Lower leg skin (tissue), 4 donors: ENCODE data around the gene CALY. TPM values are rescaled to one million over a fixed set of nuclear protein-coding genes. Genes with fewer than 3 reads are reported as not detected.

Source experiments
- DNase-seq, 2 donors: peaks; one replicate each; pipeline ENCODE4 v3.0.0-alpha.2; 2019; ENCODE audit warnings: low spot score in 2 of 2
- H3K4me3 ChIP-seq: fragments of 200-600 bp; sonication (generic); 2 replicates; pipeline ENCODE4 v1.5.1; 2017; ENCODE audit warnings: mild to moderate bottlenecking, low read depth; ENCODE audit not compliant: poor library complexity, severe bottlenecking
- POLR2A ChIP-seq, 2 donors: fragments of 450-650 bp; IDR thresholded peaks; one replicate each; pipeline ENCODE4 v1.6.1; 2016 to 2017; ENCODE audit warnings: antibody characterized with exemption in 2 of 2, mild to moderate bottlenecking in 1 of 2, moderate library complexity in 1 of 2
- WGBS, 2 donors: methylation state at CpG; one replicate each; pipeline ENCODE4 v1.1.5; 2018; 5-methylcytosine and 5-hydroxymethylcytosine counted together
- intact Hi-C: fragments of 100-400 bp; cut with DNase I; formaldehyde crosslinking; loops from one replicate; pipeline ENCODE4 v1.15.0; 2023; ENCODE audit warnings: low total_unique reads
- total RNA-seq, 4 donors: library from RNA; depleted of rRNA; stranded (reverse); fragments of >200 nt; gene quantifications; one replicate each; pipeline ENCODE4 v1.1.0, GENCODE V29; 2016
- TF ChIP-seq, protein P1 (sequence below), 3 donors: fragments of 450-650 bp; IDR thresholded peaks; one replicate each; pipeline ENCODE4 v1.5.1; 2016; ENCODE audit warnings: antibody characterized with exemption in 3 of 3, mild to moderate bottlenecking in 3 of 3, moderate library complexity in 2 of 3

Gene CALY
- total RNA-seq, 4 donors from 2014 or later = not detected

DNA sequence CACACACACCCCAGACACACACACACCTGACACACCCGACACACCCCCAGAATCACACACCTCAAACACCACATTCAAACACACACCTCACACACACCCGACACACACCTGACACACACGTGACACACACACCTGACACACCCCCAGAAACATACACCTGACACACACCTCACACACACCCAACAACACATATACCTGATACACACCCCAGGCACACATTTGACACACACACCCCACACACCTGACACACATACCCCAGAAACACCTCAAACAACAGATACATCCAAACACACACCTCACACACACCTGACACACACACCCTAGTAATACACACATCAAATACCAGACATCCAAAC, 652 bp upstream of the CALY start:
- intact Hi-C loops = loop anchor here (10.0 kb wide), 1 partner anchor 187 kb away; the partner anchor contains the start of gene CYP2E1
- 79% methylated on average over 3 of the region's 3 CpGs for WGBS, 2 donors
- H3K4me3 ChIP-seq = no peak overlapping the region
- DNase-seq = no peak
- TF ChIP-seq, protein P1, sequence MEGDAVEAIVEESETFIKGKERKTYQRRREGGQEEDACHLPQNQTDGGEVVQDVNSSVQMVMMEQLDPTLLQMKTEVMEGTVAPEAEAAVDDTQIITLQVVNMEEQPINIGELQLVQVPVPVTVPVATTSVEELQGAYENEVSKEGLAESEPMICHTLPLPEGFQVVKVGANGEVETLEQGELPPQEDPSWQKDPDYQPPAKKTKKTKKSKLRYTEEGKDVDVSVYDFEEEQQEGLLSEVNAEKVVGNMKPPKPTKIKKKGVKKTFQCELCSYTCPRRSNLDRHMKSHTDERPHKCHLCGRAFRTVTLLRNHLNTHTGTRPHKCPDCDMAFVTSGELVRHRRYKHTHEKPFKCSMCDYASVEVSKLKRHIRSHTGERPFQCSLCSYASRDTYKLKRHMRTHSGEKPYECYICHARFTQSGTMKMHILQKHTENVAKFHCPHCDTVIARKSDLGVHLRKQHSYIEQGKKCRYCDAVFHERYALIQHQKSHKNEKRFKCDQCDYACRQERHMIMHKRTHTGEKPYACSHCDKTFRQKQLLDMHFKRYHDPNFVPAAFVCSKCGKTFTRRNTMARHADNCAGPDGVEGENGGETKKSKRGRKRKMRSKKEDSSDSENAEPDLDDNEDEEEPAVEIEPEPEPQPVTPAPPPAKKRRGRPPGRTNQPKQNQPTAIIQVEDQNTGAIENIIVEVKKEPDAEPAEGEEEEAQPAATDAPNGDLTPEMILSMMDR (IDR thresholded peaks at IDR 0.05) = no peak
- TF ChIP-seq POLR2A (IDR thresholded peaks at IDR 0.05) = no peak

DNA sequence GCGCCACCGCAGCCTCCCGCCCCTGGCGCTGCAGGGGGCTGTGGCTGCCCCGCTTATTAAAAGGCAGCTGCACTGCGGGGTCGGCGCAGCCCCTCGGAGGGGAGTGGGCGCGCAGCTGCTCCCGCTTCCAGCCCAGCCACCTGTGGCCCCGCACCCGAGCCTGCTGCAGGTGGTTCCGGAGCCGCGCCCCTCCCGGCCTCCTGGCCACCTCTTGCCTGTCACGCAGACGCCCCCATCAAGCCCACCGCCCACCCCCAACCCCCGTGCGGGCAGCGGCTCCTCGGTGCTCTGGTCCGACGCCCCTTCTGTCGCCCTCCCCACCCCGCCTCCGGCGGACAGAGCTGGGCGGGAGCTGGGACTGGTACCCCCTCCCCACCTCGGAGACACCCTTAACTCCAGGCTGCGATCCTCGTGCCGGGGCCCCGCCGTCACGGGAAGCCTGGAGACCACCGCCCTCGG, 549 bp downstream of the CALY start:
- 0 to 2% methylated on average over 3 to 10 of the region's 41 CpGs for WGBS, 2 donors
- intact Hi-C loops = loop anchor here (10.0 kb wide), 1 partner anchor 189 kb away; the partner anchor contains the start of gene CYP2E1
- H3K4me3 ChIP-seq = no peak overlapping the region
- TF ChIP-seq, protein P1 (IDR thresholded peaks at IDR 0.05) = no peak
- no peak for TF ChIP-seq POLR2A (IDR thresholded peaks at IDR 0.05)
- no peak for DNase-seq

DNA sequence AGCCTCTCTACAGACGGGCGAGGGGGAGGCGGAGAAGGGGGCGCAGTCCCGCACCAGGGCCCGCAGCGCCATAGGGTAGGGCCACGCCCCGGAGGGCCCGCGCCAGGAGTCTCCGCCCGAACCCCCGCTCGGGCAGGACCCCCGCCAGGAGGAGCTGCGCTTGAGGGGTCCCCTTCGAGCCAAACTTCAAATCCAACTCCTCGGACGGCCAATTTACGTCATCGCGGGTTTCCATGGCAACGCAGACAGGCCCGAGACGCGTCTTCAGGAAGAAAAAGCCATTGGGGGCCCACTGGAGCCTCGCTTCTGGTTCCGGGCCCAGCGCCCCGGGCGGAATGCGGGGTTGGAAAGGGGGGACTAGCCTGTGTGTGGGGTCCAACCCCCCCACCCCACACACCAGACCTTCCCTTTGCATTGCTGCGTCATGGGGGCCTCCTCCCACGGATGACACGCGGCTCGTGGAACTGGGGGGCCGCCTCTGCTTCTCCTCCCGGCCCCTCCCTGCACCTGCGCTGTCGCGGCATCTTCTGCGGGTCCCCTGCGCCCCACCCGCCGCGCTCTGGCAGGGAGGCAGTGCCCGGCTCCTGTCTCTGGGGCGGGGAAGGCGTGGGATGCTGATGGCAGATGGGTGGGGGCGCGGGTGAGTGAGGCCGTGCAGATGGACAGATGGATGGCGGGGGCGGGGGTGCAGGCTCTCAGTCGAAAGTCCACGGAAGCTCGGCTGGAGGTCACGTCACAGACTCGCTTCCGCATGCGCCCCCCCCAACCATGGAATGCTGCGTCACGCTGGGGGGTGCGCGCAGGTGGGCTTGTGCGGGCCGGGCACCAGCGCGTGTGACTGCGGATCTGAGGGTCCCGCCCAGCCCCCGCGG, 1.2 kb downstream of the CALY start:
- no peak overlapping the region for H3K4me3 ChIP-seq
- intact Hi-C loops = loop anchor here (10.0 kb wide), 1 partner anchor 189 kb away; the partner anchor contains the start of gene CYP2E1
- TF ChIP-seq, protein P1 (IDR thresholded peaks at IDR 0.05) = no peak
- TF ChIP-seq POLR2A (IDR thresholded peaks at IDR 0.05) = no peak
- DNase-seq = no peak
- 0 to 2% methylated on average over 5 to 46 of the region's 75 CpGs for WGBS, 2 donors

DNA sequence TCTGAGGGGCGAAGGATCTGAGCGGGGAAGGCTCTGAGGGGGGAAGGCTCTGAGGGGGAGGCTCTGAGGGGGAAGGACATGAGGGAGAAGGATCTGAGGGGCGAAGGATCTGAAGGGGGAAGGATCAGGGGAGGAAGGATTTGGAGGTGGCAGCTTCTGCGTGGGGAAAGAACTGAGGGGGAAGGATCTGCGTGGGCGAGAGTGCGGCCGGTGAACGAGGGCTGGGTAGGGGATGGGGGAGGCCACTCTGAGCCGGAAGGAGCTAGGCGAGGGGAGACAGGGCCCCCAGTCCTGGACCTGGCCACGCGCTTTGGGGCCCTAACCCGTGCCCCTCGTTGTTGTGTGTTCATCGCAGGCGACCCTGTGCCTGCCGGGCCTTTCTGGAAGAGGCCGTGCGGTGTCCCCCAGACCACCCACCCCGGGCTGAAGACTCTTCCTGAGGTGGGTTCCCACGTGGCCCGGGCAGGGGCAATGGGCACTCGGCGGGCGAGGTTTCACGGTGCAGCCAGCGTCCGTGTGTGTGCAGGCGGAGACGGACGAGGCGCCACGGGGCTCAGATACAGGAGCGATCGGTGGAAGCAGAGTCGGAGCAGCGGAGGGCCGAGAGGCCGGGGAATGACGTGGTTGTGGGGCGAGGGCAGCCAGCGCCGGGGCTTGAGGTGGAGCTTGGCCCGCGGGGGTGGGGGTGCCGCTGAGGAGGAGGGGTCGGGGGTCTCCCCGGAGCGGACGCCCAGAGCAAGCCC, 2.0 kb downstream of the CALY start:
- intact Hi-C loops = loop anchor here (10.0 kb wide), 1 partner anchor 190 kb away; the partner anchor contains the start of gene CYP2E1
- TF ChIP-seq, protein P1 (IDR thresholded peaks at IDR 0.05) = no peak
- no peak for TF ChIP-seq POLR2A (IDR thresholded peaks at IDR 0.05)
- H3K4me3 ChIP-seq = no peak overlapping the region
- no peak for DNase-seq
- WGBS, 2 donors = 13 to 18% methylated on average over 43 to 51 of the region's 51 CpGs

DNA sequence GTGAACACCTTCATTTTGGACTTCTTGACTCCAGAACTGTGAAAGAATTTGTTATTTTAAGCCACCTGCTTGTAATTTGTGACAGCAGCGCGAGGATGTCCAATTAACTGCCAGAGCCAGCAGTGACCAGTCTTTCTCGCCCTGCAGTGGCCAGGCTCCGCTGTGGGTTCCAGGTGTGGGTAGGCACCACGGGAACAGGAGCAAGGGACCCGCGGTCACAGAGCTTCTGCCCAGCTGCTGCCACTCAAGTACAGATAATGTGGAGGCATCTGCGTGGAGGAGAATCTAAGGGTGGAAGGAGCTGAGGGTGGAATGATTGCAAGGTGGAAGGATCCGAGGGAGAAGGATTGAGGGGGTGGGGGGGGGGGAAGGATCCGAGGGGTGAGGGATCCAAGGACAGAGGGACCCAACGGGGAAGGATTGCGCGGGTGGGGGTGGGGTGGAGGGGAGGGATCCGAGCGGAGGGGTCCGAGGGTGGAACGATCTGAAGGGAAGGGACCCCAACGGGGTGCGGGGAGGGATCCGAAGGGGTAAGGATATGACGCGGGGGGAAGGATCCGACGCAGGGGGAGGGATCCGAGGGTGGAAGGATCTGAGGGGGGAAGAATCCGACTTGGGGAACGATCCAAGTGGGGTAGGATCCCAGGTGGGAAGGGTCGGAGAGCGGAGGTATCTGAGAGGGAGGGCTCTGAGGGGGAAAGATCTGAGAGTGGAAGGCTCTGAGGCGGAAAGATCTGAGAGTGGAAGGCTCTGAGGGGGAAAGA, 3.6 kb downstream of the CALY start:
- 76 to 84% methylated on average over 30 of the region's 30 CpGs for WGBS, 2 donors
- no peak for TF ChIP-seq POLR2A (IDR thresholded peaks at IDR 0.05)
- TF ChIP-seq, protein P1 (IDR thresholded peaks at IDR 0.05) = no peak
- no peak for DNase-seq
- no peak overlapping the region for H3K4me3 ChIP-seq
- intact Hi-C loops = loop anchor here (10.0 kb wide), 1 partner anchor 192 kb away; the partner anchor contains the start of gene CYP2E1
